HEK293T (cell line): ENCODE results near the gene BCO2.

Experiments used
- FOXK2 ChIP-seq: fragments of 450-650 bp; IDR thresholded peaks from 2 replicates; pipeline ENCODE4 v1.6.1; 2016; ENCODE audit warnings: mild to moderate bottlenecking
- L3MBTL2 ChIP-seq: fragments of 450-650 bp; conservative IDR thresholded peaks from 2 replicates; pipeline ENCODE4 v1.6.1; 2016; ENCODE audit warnings: mild to moderate bottlenecking
- NFRKB ChIP-seq: fragments of 450-650 bp; IDR thresholded peaks from 2 replicates; pipeline ENCODE4 v1.6.1; 2016; ENCODE audit warnings: mild to moderate bottlenecking, moderate library complexity
- SP1 ChIP-seq: fragments of 450-650 bp; IDR thresholded peaks from 2 replicates; pipeline ENCODE4 v1.6.1; 2017
- TARDBP ChIP-seq: fragments of 450-650 bp; IDR thresholded peaks from 2 replicates; pipeline ENCODE4 v1.6.1; 2016

DNA sequence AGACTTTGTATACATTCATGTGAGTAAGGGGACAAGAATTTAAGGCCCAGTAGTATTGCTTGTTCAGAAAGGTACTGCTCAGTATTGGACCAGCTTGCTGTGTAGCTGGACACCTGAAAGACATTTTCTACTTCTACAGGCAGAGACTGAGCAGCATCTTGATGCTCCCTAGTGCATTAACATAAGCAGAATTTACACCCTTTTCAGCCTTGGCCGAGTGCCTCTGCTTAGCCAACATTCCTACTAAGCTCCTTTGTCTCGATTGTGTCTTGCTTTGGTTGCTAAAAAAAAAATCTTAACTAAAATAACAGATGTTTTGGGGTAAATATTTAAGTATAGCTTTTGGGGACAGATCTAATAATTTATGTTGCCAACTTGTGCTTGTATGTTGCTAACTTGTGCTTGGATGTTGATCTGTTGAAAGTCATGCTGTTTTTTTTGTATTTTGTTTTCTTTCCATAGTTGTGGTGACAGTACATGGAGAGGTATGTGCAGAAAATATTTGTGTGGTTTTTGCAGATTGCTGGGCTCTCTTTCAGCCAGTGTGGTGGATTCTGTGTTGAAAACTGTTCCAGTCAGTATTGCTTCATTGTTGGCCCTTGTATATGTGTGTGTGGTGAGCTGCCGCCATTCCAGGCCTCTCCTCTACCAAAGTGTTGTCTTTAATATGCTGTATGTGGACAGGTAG lies 54.6 kb downstream of the BCO2 start:
- no peak for TF ChIP-seq FOXK2
- no peak for TF ChIP-seq L3MBTL2
- no peak for TF ChIP-seq NFRKB
- no peak for TF ChIP-seq SP1
- TF ChIP-seq TARDBP, result no peak
